DND-41 (cell line): Measurements from ENCODE around the gene TMEM114.

ENCODE experiments used
- ATAC-seq: fragments of 200-7000 bp; cut with Tn5 transposase; 3 replicates; pipeline ENCODE4 v1.9.1; 2021; ENCODE audit warnings: low read depth; ENCODE audit not compliant: insufficient read depth
- DNase-seq: peaks from one replicate; pipeline ENCODE4 v3.0.0-alpha.2; 2020
- H2AFZ ChIP-seq: 2 replicates; pipeline ENCODE4 v1.6.0; 2012; ENCODE audit warnings: low read depth, low read length
- H3K27ac ChIP-seq: 2 replicates; pipeline ENCODE4 v1.5.1; 2012; ENCODE audit warnings: low read length, inconsistent platforms
- H3K27me3 ChIP-seq: fragments of 200-600 bp; sonication (generic); 2 replicates; pipeline ENCODE4 v1.6.0; 2012; ENCODE audit warnings: low read length, mild to moderate bottlenecking, inconsistent platforms; ENCODE audit not compliant: insufficient read depth, poor library complexity
- H3K36me3 ChIP-seq: 2 replicates; pipeline ENCODE4 v1.5.1; 2012; ENCODE audit warnings: low read length, inconsistent platforms; ENCODE audit not compliant: insufficient read depth
- H3K4me1 ChIP-seq: 2 replicates; pipeline ENCODE4 v1.5.1; 2012; ENCODE audit warnings: mild to moderate bottlenecking, low read length; ENCODE audit not compliant: insufficient read depth
- H3K4me2 ChIP-seq: 2 replicates; pipeline ENCODE4 v1.6.0; 2012; ENCODE audit warnings: mild to moderate bottlenecking, moderate library complexity, low read length, inconsistent platforms; ENCODE audit not compliant: insufficient read depth
- H3K4me3 ChIP-seq, 2 experiments: fragments of 200-600 bp in 1 of 2; shearing (Covaris generic) in 1 of 2; 2 replicates each; pipeline ENCODE4 v1.5.1; 2012 to 2016; ENCODE audit warnings: inconsistent platforms in 2 of 2, low read length in 2 of 2, mild to moderate bottlenecking in 2 of 2, low read depth in 1 of 2, moderate library complexity in 1 of 2
- H3K79me2 ChIP-seq: 2 replicates; pipeline ENCODE4 v1.6.0; 2012; ENCODE audit warnings: low read length, inconsistent platforms; ENCODE audit not compliant: insufficient read depth
- H3K9ac ChIP-seq: 2 replicates; pipeline ENCODE4 v1.6.0; 2012; ENCODE audit warnings: low read depth, mild to moderate bottlenecking, inconsistent platforms, low read length, moderate library complexity
- H3K9me3 ChIP-seq: 2 replicates; pipeline ENCODE4 v1.5.1; 2012; ENCODE audit warnings: low read length, moderate library complexity, mild to moderate bottlenecking, inconsistent platforms; ENCODE audit not compliant: insufficient read depth, severe bottlenecking
- H4K20me1 ChIP-seq: 2 replicates; pipeline ENCODE4 v1.6.0; 2012; ENCODE audit warnings: low read length; ENCODE audit not compliant: insufficient read depth
- EZH2 ChIP-seq: IDR thresholded peaks from 3 replicates; pipeline ENCODE4 v1.6.1; 2012; ENCODE audit warnings: borderline replicate concordance, low read depth, mild to moderate bottlenecking, moderate library complexity, low read length, inconsistent platforms; ENCODE audit not compliant: severe bottlenecking
- TF ChIP-seq, protein P1 (sequence below): IDR thresholded peaks from 2 replicates; pipeline ENCODE4 v1.5.1; 2012; ENCODE audit warnings: borderline replicate concordance, low read length, moderate library complexity, mild to moderate bottlenecking; ENCODE audit not compliant: poor library complexity, severe bottlenecking; ENCODE audit errors: extremely low read depth

The TMEM114 gene

DNA sequence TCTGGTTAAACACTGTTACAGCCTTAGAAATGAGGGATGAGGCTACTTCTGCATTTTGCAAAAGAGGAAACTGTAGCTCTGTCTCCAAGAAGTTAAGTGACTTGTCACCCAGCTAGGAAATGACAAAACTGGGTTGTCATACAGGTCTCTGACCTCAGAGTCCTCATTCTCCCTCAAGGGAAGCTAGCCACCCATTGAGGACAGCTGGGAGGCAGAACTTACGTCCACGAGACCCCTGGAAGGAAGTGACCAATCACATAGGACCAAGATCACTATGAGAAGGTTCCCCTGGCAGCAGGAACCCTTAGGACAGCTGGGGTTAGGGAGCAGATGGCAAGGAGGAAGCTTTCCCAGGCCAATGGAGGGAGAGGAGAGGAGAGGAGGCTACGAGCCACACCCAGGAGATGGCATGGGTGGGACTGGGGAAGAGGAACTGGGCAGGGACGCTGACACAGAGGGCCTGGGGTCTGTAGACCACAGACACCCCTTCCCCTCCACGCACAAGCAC lies 42.4 kb upstream of the TMEM114 start:
- H3K79me2 ChIP-seq: peaks cover 3% of the 10 kb centered on the region; the same call in 1 of the 2 replicates
- no peak for DNase-seq
- H3K27me3 ChIP-seq: no peaks in the 10 kb centered on the region
- ATAC-seq: no peak
- H3K9ac ChIP-seq: no peak overlapping the region
- H4K20me1 ChIP-seq: peaks cover 40% of the 10 kb centered on the region; the same call in 1 of the 2 replicates
- no peaks in the 10 kb centered on the region for H3K9me3 ChIP-seq
- no peak for TF ChIP-seq EZH2
- TF ChIP-seq, protein P1, sequence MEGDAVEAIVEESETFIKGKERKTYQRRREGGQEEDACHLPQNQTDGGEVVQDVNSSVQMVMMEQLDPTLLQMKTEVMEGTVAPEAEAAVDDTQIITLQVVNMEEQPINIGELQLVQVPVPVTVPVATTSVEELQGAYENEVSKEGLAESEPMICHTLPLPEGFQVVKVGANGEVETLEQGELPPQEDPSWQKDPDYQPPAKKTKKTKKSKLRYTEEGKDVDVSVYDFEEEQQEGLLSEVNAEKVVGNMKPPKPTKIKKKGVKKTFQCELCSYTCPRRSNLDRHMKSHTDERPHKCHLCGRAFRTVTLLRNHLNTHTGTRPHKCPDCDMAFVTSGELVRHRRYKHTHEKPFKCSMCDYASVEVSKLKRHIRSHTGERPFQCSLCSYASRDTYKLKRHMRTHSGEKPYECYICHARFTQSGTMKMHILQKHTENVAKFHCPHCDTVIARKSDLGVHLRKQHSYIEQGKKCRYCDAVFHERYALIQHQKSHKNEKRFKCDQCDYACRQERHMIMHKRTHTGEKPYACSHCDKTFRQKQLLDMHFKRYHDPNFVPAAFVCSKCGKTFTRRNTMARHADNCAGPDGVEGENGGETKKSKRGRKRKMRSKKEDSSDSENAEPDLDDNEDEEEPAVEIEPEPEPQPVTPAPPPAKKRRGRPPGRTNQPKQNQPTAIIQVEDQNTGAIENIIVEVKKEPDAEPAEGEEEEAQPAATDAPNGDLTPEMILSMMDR: no peak
- H3K27ac ChIP-seq: no peak overlapping the region; the same call in 1 of the 2 replicates
- no peak overlapping the region for H2AFZ ChIP-seq
- no peaks in the 10 kb centered on the region for H3K4me1 ChIP-seq
- peaks cover 90% of the 10 kb centered on the region for H3K36me3 ChIP-seq
- H3K4me2 ChIP-seq: no peak overlapping the region
- H3K4me3 ChIP-seq: no peak overlapping the region

GRCh38 chr16:8631818-8632465 lies 41.6 kb upstream of the TMEM114 start:
- no peaks in the 10 kb centered on the region for H3K9me3 ChIP-seq
- peaks cover 46% of the 10 kb centered on the region; the same call in 1 of the 2 replicates for H4K20me1 ChIP-seq
- peaks cover 5% of the 10 kb centered on the region for H3K79me2 ChIP-seq
- H3K4me2 ChIP-seq: no peak overlapping the region
- no peaks in the 10 kb centered on the region for H3K27me3 ChIP-seq
- no peak for DNase-seq
- H2AFZ ChIP-seq: no peak overlapping the region
- TF ChIP-seq, protein P1: no peak
- ATAC-seq: no peak
- H3K27ac ChIP-seq: no peak overlapping the region
- H3K9ac ChIP-seq: no peak overlapping the region
- H3K36me3 ChIP-seq: peaks cover 91% of the 10 kb centered on the region
- H3K4me1 ChIP-seq: no peaks in the 10 kb centered on the region
- no peak overlapping the region for H3K4me3 ChIP-seq

GRCh38 chr16:8631373-8631772 lies 41.1 kb upstream of the TMEM114 start:
- H2AFZ ChIP-seq: no peak overlapping the region
- peaks cover 94% of the 10 kb centered on the region for H3K36me3 ChIP-seq
- H3K79me2 ChIP-seq: peaks cover 8% of the 10 kb centered on the region
- H3K4me2 ChIP-seq: no peak overlapping the region
- H3K9ac ChIP-seq: no peak overlapping the region
- H3K27ac ChIP-seq: no peak overlapping the region
- H4K20me1 ChIP-seq: peaks cover 48% of the 10 kb centered on the region; the same call in 1 of the 2 replicates
- H3K4me1 ChIP-seq: no peaks in the 10 kb centered on the region
- no peaks in the 10 kb centered on the region for H3K9me3 ChIP-seq
- DNase-seq (no peak), ATAC-seq (no peak)
- no peak for TF ChIP-seq EZH2
- TF ChIP-seq, protein P1: no peak
- H3K27me3 ChIP-seq: no peaks in the 10 kb centered on the region
- H3K4me3 ChIP-seq: no peak overlapping the region
